ENCODE measurements around the gene OR5B2. TPM values are rescaled to one million over a fixed set of nuclear protein-coding genes. Genes with fewer than 3 reads are reported as not detected.
"Not testable (repeated sequence)": the region's sequence is repeated elsewhere in the genome, so short reads cannot be mapped to it uniquely, and the experiment has no call there.

Gene OR5B2
- total RNA-seq, 1 experiment from 2014 or later: not detected

- H2BK12ac ChIP-seq (ENCODE audit: insufficient read length, low read depth, low read length): no peak within 1 kb of the TSS
- no peak within 1 kb of the TSS for H3K27ac ChIP-seq (ENCODE audit: insufficient read length, low read depth, low read length)
- Mint-ChIP-seq H3K4me3 (no peak within 1 kb of the TSS), H3K36me3 (ENCODE audit: insufficient read depth in 1 of 3, low read depth in 3 of 3) (peaks cover 3 to 17% (median 5%) of the 10 kb centered on the region in 3 experiments; a peak in 4 of 7 replicates), H3K27me3 (ENCODE audit: low read depth) (no peaks in the 10 kb centered on the region), H3K27ac (no peak within 1 kb of the TSS), H3K4me1 (no peaks in the 10 kb centered on the region), H3K9me3 (peaks cover 14 to 24% of the 10 kb centered on the region in 2 experiments)
- H3K23ac ChIP-seq (ENCODE audit: insufficient read length, low read depth, low read length): no peak within 1 kb of the TSS
- no peak within 1 kb of the TSS for H2BK120ac ChIP-seq (ENCODE audit: low read depth, low read length, poor library complexity, severe bottlenecking)
- H3K79me2 ChIP-seq (ENCODE audit: insufficient read depth, low read length): no peaks in the 10 kb centered on the region
- no peaks in the 10 kb centered on the region for H3K79me1 ChIP-seq (ENCODE audit: insufficient read depth, low read depth, low read length, poor library complexity, severe bottlenecking)
- no peak within 1 kb of the TSS for H4K8ac ChIP-seq (replicated peaks; ENCODE audit: insufficient read length, low read depth, low read length)
- H3T11ph ChIP-seq (ENCODE audit: low read length): no peak within 1 kb of the TSS
- no peaks in the 10 kb centered on the region for H3K27me3 ChIP-seq (ENCODE audit: insufficient read depth, low read length)
- no CpG with 5 or more reads among the region's 1 CpG for WGBS (ENCODE audit: extremely low coverage, insufficient read length, low lambda C conversion rate)
- H4K91ac ChIP-seq (ENCODE audit: insufficient read length, low read depth, low read length): no peak within 1 kb of the TSS
- no peak for TF ChIP-seq CTCF (conservative IDR thresholded peaks at IDR 0.05)
- H2AK5ac ChIP-seq (ENCODE audit: insufficient read length, low read length): no peak within 1 kb of the TSS
- H3K18ac ChIP-seq (ENCODE audit: insufficient read length, low read depth, low read length): no peak within 1 kb of the TSS
- no peak within 1 kb of the TSS for H3K4ac ChIP-seq (ENCODE audit: low read depth, low read length)
- no peak within 1 kb of the TSS for H3K14ac ChIP-seq (ENCODE audit: insufficient read depth, low read length)
- no peak for DNase-seq
- no peaks in the 10 kb centered on the region for H3K4me1 ChIP-seq (ENCODE audit: insufficient read depth, low read length)
- no peaks in the 10 kb centered on the region for H3K9me3 ChIP-seq (ENCODE audit: control insufficient read depth, low read depth, low read length)
- H3K4me2 ChIP-seq (ENCODE audit: insufficient read depth, insufficient read length, low read length): no peak within 1 kb of the TSS
- no peak within 1 kb of the TSS for H3K9ac ChIP-seq (ENCODE audit: extremely low read depth, insufficient read length, low read length)
- no peak within 1 kb of the TSS for H4K5ac ChIP-seq (ENCODE audit: insufficient read length, low read depth, low read length)
- H3K23me2 ChIP-seq (ENCODE audit: insufficient read length, low read depth, low read length, poor library complexity, severe bottlenecking): no peaks in the 10 kb centered on the region
- no peaks in the 10 kb centered on the region for H4K20me1 ChIP-seq (ENCODE audit: control insufficient read depth, insufficient read depth, insufficient read length)
- H3K56ac ChIP-seq (ENCODE audit: insufficient read length, low read depth, low read length): no peak within 1 kb of the TSS
- H2BK5ac ChIP-seq (ENCODE audit: insufficient read length, low read length): no peak within 1 kb of the TSS
- H2AFZ ChIP-seq (ENCODE audit: low read length): no peak within 1 kb of the TSS
- H2BK20ac ChIP-seq (ENCODE audit: low read depth, low read length, poor library complexity, severe bottlenecking): no peak within 1 kb of the TSS
- no peak within 1 kb of the TSS for H2BK15ac ChIP-seq (ENCODE audit: low read depth, low read length)
Observed at GRCh38 chr11:58406774-58407173, 21.1 kb downstream of the OR5B2 start, which contains the start of gene OR5B3. Gene OR5B3, minus strand, starts transcription at chr11:58406874. Its CDS starts 3,465 bp downstream, at chr11:58403409.

GRCh38 chr11:58399622-58400021 lies 28.3 kb downstream of the OR5B2 start:
- H3K4me3 Mint-ChIP-seq; H3K18ac ChIP-seq (ENCODE audit: insufficient read length, low read depth, low read length); H4K20me1 ChIP-seq (ENCODE audit: control insufficient read depth, insufficient read depth, insufficient read length); H3K4me2 ChIP-seq (ENCODE audit: insufficient read depth, insufficient read length, low read length); H2AFZ ChIP-seq (ENCODE audit: low read length); H2BK120ac ChIP-seq (ENCODE audit: low read depth, low read length, poor library complexity, severe bottlenecking); H4K91ac ChIP-seq (ENCODE audit: insufficient read length, low read depth, low read length); H3K4me1 Mint-ChIP-seq; H3K14ac ChIP-seq (ENCODE audit: insufficient read depth, low read length); H3K27ac ChIP-seq (ENCODE audit: insufficient read length, low read depth, low read length); H2BK5ac ChIP-seq (ENCODE audit: insufficient read length, low read length); H3K79me2 ChIP-seq (ENCODE audit: insufficient read depth, low read length); H2BK12ac ChIP-seq (ENCODE audit: insufficient read length, low read depth, low read length); H3K4ac ChIP-seq (ENCODE audit: low read depth, low read length); H3K9me3 ChIP-seq (ENCODE audit: control insufficient read depth, low read depth, low read length); H4K5ac ChIP-seq (ENCODE audit: insufficient read length, low read depth, low read length); H3K56ac ChIP-seq (ENCODE audit: insufficient read length, low read depth, low read length); H3K79me1 ChIP-seq (ENCODE audit: insufficient read depth, low read depth, low read length, poor library complexity, severe bottlenecking); H3K9ac ChIP-seq (ENCODE audit: extremely low read depth, insufficient read length, low read length); H3K27ac Mint-ChIP-seq; H3K27me3 Mint-ChIP-seq (ENCODE audit: low read depth); H4K8ac ChIP-seq (replicated peaks; ENCODE audit: insufficient read length, low read depth, low read length); DNase-seq; H3K4me1 ChIP-seq (ENCODE audit: insufficient read depth, low read length); H3K27me3 ChIP-seq (ENCODE audit: insufficient read depth, low read length); H3K23ac ChIP-seq (ENCODE audit: insufficient read length, low read depth, low read length); H3T11ph ChIP-seq (ENCODE audit: low read length); H2BK20ac ChIP-seq (ENCODE audit: low read depth, low read length, poor library complexity, severe bottlenecking); H2BK15ac ChIP-seq (ENCODE audit: low read depth, low read length); H3K23me2 ChIP-seq (ENCODE audit: insufficient read length, low read depth, low read length, poor library complexity, severe bottlenecking); H2AK5ac ChIP-seq (ENCODE audit: insufficient read length, low read length): not testable (repeated sequence)
- Mint-ChIP-seq H3K9me3 (peaks cover 12 to 19% of the 10 kb centered on the region in 2 experiments), H3K36me3 (ENCODE audit: insufficient read depth in 1 of 3, low read depth in 3 of 3) (peaks cover 5 to 10% (median 7%) of the 10 kb centered on the region in 3 experiments; a peak in 5 of 7 replicates)
- WGBS (ENCODE audit: extremely low coverage, insufficient read length, low lambda C conversion rate): no CpG with 5 or more reads among the region's 2 CpGs
